OCI-LY3 (cell line): ENCODE data around the gene C10orf90.

ENCODE experiments used
- H2AFZ ChIP-seq: fragments of 200-600, 300-600 bp; shearing (Covaris generic); 2 replicates; pipeline ENCODE4 v1.6.0; 2014; ENCODE audit warnings: antibody characterized with exemption, low read depth, low read length
- H3K27ac ChIP-seq: fragments of 200-600, 300-600 bp; sonication (generic); 2 replicates; pipeline ENCODE4 v1.5.1; 2014; ENCODE audit warnings: mild to moderate bottlenecking, low read length, moderate library complexity, mixed read lengths
- H3K27me3 ChIP-seq: fragments of 200-600, 300-600 bp; sonication (generic); 2 replicates; pipeline ENCODE4 v1.6.1; 2014; ENCODE audit warnings: low read depth, low read length, mixed read lengths
- H3K36me3 ChIP-seq: fragments of 200-600, 300-600 bp; sonication (generic); replicated peaks from 2 replicates; pipeline ENCODE3; 2014; ENCODE audit warnings: low read depth, low read length, mixed read lengths
- H3K4me1 ChIP-seq: fragments of 300-600, 200-600 bp; sonication (generic); 2 replicates; pipeline ENCODE4 v1.6.1; 2014; ENCODE audit warnings: low read length, mixed read lengths
- H3K4me2 ChIP-seq: fragments of 200-600, 300-600 bp; sonication (generic); 2 replicates; pipeline ENCODE4 v1.6.1; 2014; ENCODE audit warnings: low read length, mixed read lengths
- H3K4me3 ChIP-seq: fragments of 300-600, 200-600 bp; sonication (generic); 2 replicates; pipeline ENCODE4 v1.5.1; 2014; ENCODE audit warnings: antibody characterized with exemption, mild to moderate bottlenecking, low read length, moderate library complexity
- H3K79me2 ChIP-seq: fragments of 300-600, 200-600 bp; shearing (Covaris generic); 2 replicates; pipeline ENCODE4 v1.6.1; 2014; ENCODE audit warnings: mild to moderate bottlenecking, low read length, mixed read lengths
- H3K9ac ChIP-seq: fragments of 300-600, 200-600 bp; shearing (Covaris generic); 2 replicates; pipeline ENCODE4 v1.6.0; 2014; ENCODE audit warnings: mild to moderate bottlenecking, low read length, moderate library complexity
- H3K9me3 ChIP-seq: fragments of 200-600, 300-600 bp; shearing (Covaris generic); 2 replicates; pipeline ENCODE4 v1.6.1; 2014; ENCODE audit warnings: low read length, mixed read lengths; ENCODE audit not compliant: insufficient read depth
- H4K20me1 ChIP-seq: fragments of 200-600, 300-600 bp; sonication (generic); 2 replicates; pipeline ENCODE4 v1.6.1; 2016; ENCODE audit warnings: low read length, mixed read lengths; ENCODE audit not compliant: insufficient read depth
- CTCF ChIP-seq: fragments of 200-600, 300-600 bp; sonication (generic); IDR thresholded peaks from 2 replicates; pipeline ENCODE4 v1.5.1; 2014; ENCODE audit warnings: antibody characterized with exemption, low read length, low read depth
- EZH2phosphoT487 ChIP-seq: fragments of 200-600 bp; shearing (Covaris generic); IDR thresholded peaks from 2 replicates; pipeline ENCODE4 v1.6.1; 2018; ENCODE audit warnings: antibody characterized with exemption, mixed run types, low read depth

Gene C10orf90

DNA sequence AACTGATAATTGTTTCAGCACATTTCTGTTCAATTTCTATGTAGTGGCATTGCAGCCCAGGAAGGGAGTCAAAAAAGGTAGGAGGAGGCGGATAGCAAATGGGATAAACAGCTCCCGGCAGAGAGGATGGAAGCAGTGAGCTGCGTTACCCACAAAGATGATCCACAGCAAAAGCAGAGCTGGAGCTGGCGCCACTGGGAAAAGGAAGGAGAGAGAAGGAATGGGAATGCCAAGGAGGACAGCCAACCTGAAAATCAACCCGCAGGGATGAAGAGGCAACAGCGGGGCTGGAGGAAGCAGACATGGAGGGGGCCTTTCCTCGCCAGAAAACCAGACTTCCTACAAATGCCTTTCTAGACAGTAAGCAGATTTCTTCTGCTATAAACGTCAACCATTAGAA, 199.5 kb downstream of the C10orf90 start:
- TF ChIP-seq CTCF, result no peak
- no peak for TF ChIP-seq EZH2phosphoT487
- Histone ChIP-seq H3K27ac (no peak overlapping the region), H3K4me2 (no peak overlapping the region), H3K9ac (no peak overlapping the region), H3K79me2 (no peaks in the 10 kb centered on the region), H2AFZ (no peak overlapping the region), H3K4me3 (no peak overlapping the region), H4K20me1 (no peaks in the 10 kb centered on the region), H3K36me3 (no peaks in the 10 kb centered on the region), H3K9me3 (no peaks in the 10 kb centered on the region), H3K4me1 (no peaks in the 10 kb centered on the region), H3K27me3 (no peaks in the 10 kb centered on the region)

DNA sequence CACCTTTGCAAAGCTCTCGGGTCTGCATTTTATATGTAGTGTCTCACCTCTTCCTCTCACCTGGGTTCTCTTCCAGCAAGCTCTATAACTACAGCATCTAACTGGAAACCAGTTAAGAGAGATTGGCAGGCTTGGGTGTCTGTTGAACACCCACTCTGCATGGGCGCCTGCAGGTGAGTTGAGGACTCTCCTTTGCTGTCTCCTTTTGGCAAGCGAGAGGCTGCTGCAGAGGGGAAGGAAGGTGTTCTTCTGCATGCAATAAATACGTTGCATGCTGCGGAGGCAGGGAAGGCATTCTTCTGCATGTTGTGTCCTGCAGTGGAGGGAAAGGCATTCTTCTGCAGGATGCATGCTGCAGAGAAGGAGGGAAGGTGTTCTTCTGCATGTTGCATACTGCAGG, 200.8 kb downstream of the C10orf90 start:
- TF ChIP-seq CTCF, result no peak
- no peak for TF ChIP-seq EZH2phosphoT487
- Histone ChIP-seq H3K36me3 (no peaks in the 10 kb centered on the region), H3K4me2 (no peak overlapping the region), H3K27ac (no peak overlapping the region), H3K79me2 (no peaks in the 10 kb centered on the region), H3K9ac (no peak overlapping the region), H3K4me3 (no peak overlapping the region), H2AFZ (no peak overlapping the region), H4K20me1 (no peaks in the 10 kb centered on the region), H3K27me3 (no peaks in the 10 kb centered on the region), H3K4me1 (no peaks in the 10 kb centered on the region), H3K9me3 (no peaks in the 10 kb centered on the region)

GRCh38 chr10:126468876-126469643, 201.4 kb downstream of the C10orf90 start:
- no peaks in the 10 kb centered on the region for H3K27me3 ChIP-seq
- H2AFZ ChIP-seq, result no peak overlapping the region
- H3K4me1 ChIP-seq, result no peaks in the 10 kb centered on the region
- H3K36me3 ChIP-seq, result no peaks in the 10 kb centered on the region
- H3K9ac ChIP-seq, result no peak overlapping the region
- no peaks in the 10 kb centered on the region for H3K79me2 ChIP-seq
- no peaks in the 10 kb centered on the region for H4K20me1 ChIP-seq
- H3K27ac ChIP-seq, result no peak overlapping the region
- no peaks in the 10 kb centered on the region for H3K9me3 ChIP-seq
- H3K4me2 ChIP-seq, result no peak overlapping the region
- H3K4me3 ChIP-seq, result no peak overlapping the region
- no peak for TF ChIP-seq EZH2phosphoT487
- no peak for TF ChIP-seq CTCF

- Histone ChIP-seq H2AFZ (no peak overlapping the region), H3K4me3 (no peak overlapping the region), H3K27me3 (no peaks in the 10 kb centered on the region), H4K20me1 (no peaks in the 10 kb centered on the region), H3K79me2 (no peaks in the 10 kb centered on the region), H3K27ac (no peak overlapping the region), H3K9me3 (no peaks in the 10 kb centered on the region), H3K9ac (no peak overlapping the region), H3K4me2 (no peak overlapping the region), H3K4me1 (no peaks in the 10 kb centered on the region), H3K36me3 (no peaks in the 10 kb centered on the region)
- TF ChIP-seq CTCF, result no peak
- TF ChIP-seq EZH2phosphoT487, result no peak
Observed at GRCh38 chr10:126468467-126468866, 202.0 kb downstream of the C10orf90 start.
